ENCODE results near the gene C1QB.
"Not testable (repeated sequence)": the region's sequence is repeated elsewhere in the genome, so short reads cannot be mapped to it uniquely, and the experiment has no call there.

Gene C1QB

GRCh38 chr1:22665752-22666151, 12.7 kb downstream of the C1QB start:
- no peak overlapping the region for H3K4me3 ChIP-seq (ENCODE audit: low read length)
- no peak for TF ChIP-seq ZNF274 (IDR thresholded peaks at IDR 0.05; ENCODE audit: low read depth, low read length)

GRCh38 chr1:22666412-22666811, 13.4 kb downstream of the C1QB start:
- TF ChIP-seq ZNF274 (IDR thresholded peaks at IDR 0.05; ENCODE audit: low read depth, low read length), result no peak
- no peak overlapping the region for H3K4me3 ChIP-seq (ENCODE audit: low read length)

- H3K4me3 ChIP-seq (ENCODE audit: low read length), result not testable (repeated sequence)
These were observed 15.8 kb downstream of the C1QB start for GRCh38 chr1:22668840-22669239.

GRCh38 chr1:22670352-22670975, 17.4 kb downstream of the C1QB start:
- no peak overlapping the region for H3K4me3 ChIP-seq (ENCODE audit: low read length)
- TF ChIP-seq ZNF274 (IDR thresholded peaks at IDR 0.05; ENCODE audit: low read depth, low read length), result no peak

- TF ChIP-seq ZNF274 (IDR thresholded peaks at IDR 0.05; ENCODE audit: low read depth, low read length), result no peak
- H3K4me3 ChIP-seq (ENCODE audit: low read length), result no peak overlapping the region
These were observed 19.0 kb downstream of the C1QB start for GRCh38 chr1:22671999-22672398.

- no peak for TF ChIP-seq ZNF274 (IDR thresholded peaks at IDR 0.05; ENCODE audit: low read depth, low read length)
- H3K4me3 ChIP-seq (ENCODE audit: low read length), result no peak overlapping the region
These were observed 20.7 kb downstream of the C1QB start for GRCh38 chr1:22673486-22674409.

GRCh38 chr1:22674410-22674749, 21.3 kb downstream of the C1QB start:
- TF ChIP-seq ZNF274 (IDR thresholded peaks at IDR 0.05; ENCODE audit: low read depth, low read length), result no peak
- H3K4me3 ChIP-seq (ENCODE audit: low read length), result no peak overlapping the region

- H3K4me3 ChIP-seq (ENCODE audit: low read length), result not testable (repeated sequence)
These were observed 23.1 kb downstream of the C1QB start for GRCh38 chr1:22676151-22676550.

- no peak for TF ChIP-seq ZNF274 (IDR thresholded peaks at IDR 0.05; ENCODE audit: low read depth, low read length)
- H3K4me3 ChIP-seq (ENCODE audit: low read length), result no peak overlapping the region
These were observed 24.0 kb downstream of the C1QB start for GRCh38 chr1:22676916-22677583.

GRCh38 chr1:22677931-22678896, 25.2 kb downstream of the C1QB start:
- no peak overlapping the region for H3K4me3 ChIP-seq (ENCODE audit: low read length)
- no peak for TF ChIP-seq ZNF274 (IDR thresholded peaks at IDR 0.05; ENCODE audit: low read depth, low read length)

GRCh38 chr1:22680726-22681125, 27.7 kb downstream of the C1QB start:
- no peak for TF ChIP-seq ZNF274 (IDR thresholded peaks at IDR 0.05; ENCODE audit: low read depth, low read length)
- H3K4me3 ChIP-seq (ENCODE audit: low read length), result no peak overlapping the region

- H3K4me3 ChIP-seq (ENCODE audit: low read length), result no peak overlapping the region
- TF ChIP-seq ZNF274 (IDR thresholded peaks at IDR 0.05; ENCODE audit: low read depth, low read length), result no peak
These were observed 28.7 kb downstream of the C1QB start for GRCh38 chr1:22681556-22682276.

GRCh38 chr1:22683547-22683946, 30.5 kb downstream of the C1QB start:
- no peak for TF ChIP-seq ZNF274 (IDR thresholded peaks at IDR 0.05; ENCODE audit: low read depth, low read length)
- no peak overlapping the region for H3K4me3 ChIP-seq (ENCODE audit: low read length)

Data from GM08714 (cell line).